NCI-H2196 (cell line): ENCODE measurements around the gene ITIH5.

Experiments
- DNase-seq: peaks from one replicate; lab custom pipeline; 2025; ENCODE audit not compliant: unreplicated experiment; lab: John Stamatoyannopoulos, UW

The ITIH5 gene

GRCh38 chr10:7553531-7553930 lies 113.2 kb downstream of the ITIH5 start:
- DNase-seq: no peak

DNA sequence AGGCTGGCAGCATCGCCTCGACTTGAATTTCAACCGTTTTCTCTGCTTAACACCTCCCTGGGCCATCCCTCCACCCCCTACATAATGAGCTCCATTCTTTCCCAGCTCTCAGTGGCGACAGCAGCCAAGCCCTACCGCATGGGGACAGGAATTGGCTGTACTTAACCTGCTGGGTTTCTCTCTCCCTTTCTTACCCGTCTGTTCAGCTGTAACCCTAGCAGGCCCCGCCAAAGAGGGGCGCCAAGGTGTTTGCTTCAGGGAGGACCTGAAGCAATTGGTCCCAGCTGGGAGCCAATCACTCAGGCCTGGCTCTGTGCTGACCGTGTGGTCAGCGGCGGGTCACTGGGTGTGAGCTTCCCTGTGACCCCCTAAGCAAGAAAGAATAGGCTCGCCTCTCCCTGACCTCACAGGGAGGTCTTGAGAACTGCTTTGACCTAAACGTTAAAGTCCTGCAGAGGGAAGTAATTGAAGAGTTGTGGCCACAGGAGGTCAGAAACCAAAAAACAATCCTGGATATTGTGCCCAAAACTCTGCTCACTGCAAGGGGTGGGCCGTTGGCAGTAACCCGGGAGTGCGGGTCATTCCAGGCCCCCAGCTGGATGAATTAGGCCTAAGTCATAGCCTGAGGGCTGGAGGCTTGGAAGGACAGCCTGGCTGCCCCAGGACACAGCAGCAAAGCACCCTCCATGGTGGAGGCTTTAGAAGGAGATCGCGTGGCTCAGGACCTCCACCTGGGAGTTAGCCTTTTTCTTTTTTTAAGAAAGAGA lies 114.6 kb downstream of the ITIH5 start:
- DNase-seq: no peak

- no peak for DNase-seq
These were observed 115.5 kb downstream of the ITIH5 start for GRCh38 chr10:7551289-7551688.

- DNase-seq: no peak
These were observed 116.8 kb downstream of the ITIH5 start for GRCh38 chr10:7550013-7550412.

DNA sequence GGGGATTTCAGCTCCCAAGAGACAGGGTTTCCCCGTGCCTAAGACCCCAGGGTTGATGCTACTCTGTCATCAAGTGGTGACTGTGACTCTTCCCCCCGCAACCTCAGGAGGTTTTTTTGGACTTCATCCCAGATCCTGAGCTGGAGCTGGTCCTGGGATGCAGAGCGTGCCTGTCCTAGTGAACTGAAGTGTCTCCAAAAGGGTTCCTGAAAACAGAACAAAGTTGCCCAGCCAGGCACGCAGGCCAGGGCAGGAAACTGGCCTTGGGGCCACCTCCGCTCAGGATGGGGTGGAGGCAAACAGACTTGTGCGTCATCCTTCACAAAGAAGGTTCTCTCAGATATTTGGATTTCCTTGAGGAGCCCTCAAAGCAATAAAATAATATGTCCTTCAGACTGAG lies 118.9 kb downstream of the ITIH5 start:
- no peak for DNase-seq

DNA sequence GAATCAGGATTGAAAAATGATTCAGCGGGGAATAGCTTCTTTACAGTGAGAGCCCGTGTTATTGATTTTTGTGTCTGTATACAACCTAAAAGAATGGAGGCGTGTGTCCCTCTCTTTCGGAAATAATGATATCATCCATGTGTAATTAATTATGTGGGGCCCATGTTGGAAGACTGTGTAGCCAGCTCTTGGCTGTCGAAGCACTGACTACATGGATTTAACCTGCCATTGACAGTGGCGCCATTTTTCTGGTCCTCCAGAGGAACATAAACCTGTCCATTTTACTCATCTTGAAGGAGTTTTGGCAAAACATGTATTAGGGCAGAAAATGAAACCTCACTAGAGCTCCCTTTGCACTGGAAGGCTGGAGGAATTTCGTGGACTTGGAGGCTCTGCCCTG lies 119.6 kb downstream of the ITIH5 start:
- DNase-seq: no peak

GRCh38 chr10:7546385-7546967 lies 120.3 kb downstream of the ITIH5 start:
- DNase-seq: no peak

DNA sequence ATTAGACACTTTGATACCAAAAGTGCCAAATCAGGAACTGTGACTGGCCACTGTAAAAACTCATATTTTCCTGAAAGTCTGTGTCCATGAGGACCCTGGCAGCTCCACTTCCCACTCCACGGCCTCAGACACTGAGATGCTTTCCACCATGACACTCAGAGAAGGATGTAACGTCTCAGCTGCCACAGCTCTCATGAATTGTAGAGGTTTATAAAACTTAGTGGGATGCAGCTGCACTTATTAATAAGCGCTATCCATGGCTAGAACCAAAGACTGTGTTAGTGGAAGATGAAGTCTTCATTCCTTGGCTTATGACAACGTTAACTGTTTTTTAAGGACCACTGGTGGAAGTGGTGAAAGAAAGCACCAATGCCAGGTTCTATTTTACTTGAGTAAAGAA lies 121.0 kb downstream of the ITIH5 start:
- no peak for DNase-seq

DNA sequence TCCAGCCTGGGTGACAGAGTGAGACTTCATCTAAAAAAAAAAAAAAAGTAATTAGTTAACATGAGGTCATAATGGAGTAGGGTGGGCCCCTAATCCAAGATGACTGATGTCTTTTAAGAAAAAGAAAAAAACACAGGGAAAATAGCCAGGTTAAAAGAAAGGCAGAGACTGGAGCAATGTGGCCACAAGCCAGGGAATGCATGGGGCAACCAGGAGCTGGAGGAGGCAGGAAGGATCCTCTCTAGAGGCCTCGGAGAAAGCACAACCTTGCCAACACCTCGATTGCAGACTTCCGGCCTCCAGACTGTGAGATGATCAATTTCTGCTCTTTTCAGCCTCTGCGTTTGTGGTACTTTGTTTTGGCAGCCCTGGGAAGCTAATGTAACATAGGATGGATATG lies 121.5 kb downstream of the ITIH5 start:
- no peak for DNase-seq

GRCh38 chr10:7544203-7544602 lies 122.6 kb downstream of the ITIH5 start:
- DNase-seq: no peak

DNA sequence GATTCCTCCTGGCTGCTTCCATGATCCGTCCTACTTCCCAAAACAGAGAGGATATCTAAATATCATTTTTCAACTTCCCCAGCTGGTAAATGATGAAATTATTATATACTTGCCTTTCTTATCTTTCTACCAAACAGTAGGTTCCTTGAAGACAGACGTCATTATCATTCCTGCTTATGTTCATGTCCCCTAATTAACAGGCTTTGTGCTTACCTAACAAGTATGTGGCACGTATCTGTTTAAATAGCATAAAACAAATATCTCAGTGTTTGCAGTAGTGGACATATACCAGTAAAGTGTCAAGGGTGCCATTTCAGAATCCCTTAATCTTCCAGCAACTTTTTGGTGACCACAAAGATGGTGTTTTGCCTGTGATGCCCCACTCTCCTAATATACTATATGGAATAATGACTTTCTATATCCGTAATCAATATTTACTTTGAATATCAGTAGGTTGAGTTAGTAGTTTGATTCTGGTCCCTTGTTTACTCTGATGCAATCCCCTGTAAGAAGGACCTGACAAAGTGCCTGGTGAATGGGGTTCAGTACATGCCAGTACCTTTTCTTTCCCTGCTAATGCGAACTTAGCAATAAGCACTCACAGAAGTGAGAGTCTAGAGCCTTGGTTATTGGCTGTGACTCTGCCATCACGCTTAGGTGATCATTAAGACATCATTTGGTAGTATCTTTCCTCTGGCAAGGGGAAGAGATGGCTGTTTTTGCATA lies 124.4 kb downstream of the ITIH5 start:
- no peak for DNase-seq

GRCh38 chr10:7541137-7542087 lies 125.4 kb downstream of the ITIH5 start:
- no peak for DNase-seq

- no peak for DNase-seq
These were observed 127.7 kb downstream of the ITIH5 start for GRCh38 chr10:7538970-7539654.

GRCh38 chr10:7537126-7537525 lies 129.6 kb downstream of the ITIH5 start:
- no peak for DNase-seq

- DNase-seq: no peak
These were observed 132.3 kb downstream of the ITIH5 start for GRCh38 chr10:7534480-7534852.

DNA sequence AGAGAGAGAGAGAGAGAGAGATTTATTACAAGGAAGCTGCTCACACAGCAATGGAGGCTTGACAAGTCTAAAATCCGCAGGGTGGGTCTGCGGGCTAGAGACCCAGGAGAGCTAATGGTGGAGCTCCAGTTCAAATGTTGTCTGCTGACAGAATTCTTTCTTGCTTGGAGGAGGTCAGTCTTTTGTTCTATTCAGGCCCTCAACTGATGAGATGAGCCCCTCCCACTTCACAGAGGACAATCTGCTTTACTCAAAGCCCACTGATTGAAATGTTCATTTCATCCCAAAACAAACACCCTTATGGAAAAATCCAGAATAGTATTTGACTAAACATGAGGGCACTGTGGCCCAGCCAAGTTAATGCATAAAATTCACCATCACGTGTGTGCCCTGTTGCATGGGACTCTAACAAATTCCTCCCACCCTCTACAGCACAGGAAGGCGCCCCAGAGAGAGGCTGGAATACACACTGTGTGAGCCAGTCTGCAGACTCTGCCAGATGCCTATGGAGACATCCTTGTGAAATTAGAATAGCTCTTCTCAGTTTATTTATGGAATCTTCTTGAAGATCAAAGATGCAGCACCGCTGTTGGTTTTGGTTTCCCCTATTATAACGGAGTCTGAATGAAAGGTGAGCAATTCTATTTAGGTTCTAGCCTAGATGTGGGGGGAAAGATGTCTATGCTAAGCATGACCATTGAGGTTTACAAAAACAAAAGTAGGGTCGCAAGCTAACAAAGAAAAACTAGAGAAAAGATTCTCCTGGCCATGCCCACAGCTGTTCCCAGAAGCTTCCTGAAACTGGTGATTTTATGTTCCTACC lies 132.9 kb downstream of the ITIH5 start:
- no peak for DNase-seq

- DNase-seq: no peak
These were observed 133.9 kb downstream of the ITIH5 start for GRCh38 chr10:7532723-7533498.

GRCh38 chr10:7529638-7530037 lies 137.1 kb downstream of the ITIH5 start:
- peak; percentile 0 for DNase-seq

- no peak for DNase-seq
These were observed 139.3 kb downstream of the ITIH5 start for GRCh38 chr10:7527468-7527867.
